IPS-15b (cell line): ENCODE results near the gene TMEM38A.
"Not testable (repeated sequence)": the region's sequence is repeated elsewhere in the genome, so short reads cannot be mapped to it uniquely, and the experiment has no call there.

Source experiments
- H3K27me3 ChIP-seq: one replicate; pipeline ENCODE4 v1.6.1; 2013; ENCODE audit warnings: low read length; ENCODE audit not compliant: control insufficient read depth, insufficient read depth
- H3K36me3 ChIP-seq: one replicate; pipeline ENCODE4 v1.6.1; 2013; ENCODE audit warnings: low read length; ENCODE audit not compliant: control insufficient read depth, insufficient read depth
- H3K4me1 ChIP-seq: one replicate; pipeline ENCODE4 v1.6.1; 2013; ENCODE audit warnings: mild to moderate bottlenecking, low read length; ENCODE audit not compliant: control insufficient read depth, insufficient read depth
- H3K4me3 ChIP-seq: one replicate; pipeline ENCODE4 v1.5.1; 2013; ENCODE audit warnings: low read depth, low read length
- H3K9ac ChIP-seq: one replicate; pipeline ENCODE4 v1.6.1; 2013; ENCODE audit warnings: low read depth, mild to moderate bottlenecking, low read length
- H3K9me3 ChIP-seq: one replicate; pipeline ENCODE4 v1.6.1; 2013; ENCODE audit warnings: mild to moderate bottlenecking, low read length; ENCODE audit not compliant: control insufficient read depth, insufficient read depth

TMEM38A gene

GRCh38 chr19:16735650-16736266 is 74.8 kb downstream of the TMEM38A start:
- not testable (repeated sequence) for H3K4me1 ChIP-seq, H3K27me3 ChIP-seq, H3K9ac ChIP-seq, H3K36me3 ChIP-seq, H3K4me3 ChIP-seq, H3K9me3 ChIP-seq

DNA sequence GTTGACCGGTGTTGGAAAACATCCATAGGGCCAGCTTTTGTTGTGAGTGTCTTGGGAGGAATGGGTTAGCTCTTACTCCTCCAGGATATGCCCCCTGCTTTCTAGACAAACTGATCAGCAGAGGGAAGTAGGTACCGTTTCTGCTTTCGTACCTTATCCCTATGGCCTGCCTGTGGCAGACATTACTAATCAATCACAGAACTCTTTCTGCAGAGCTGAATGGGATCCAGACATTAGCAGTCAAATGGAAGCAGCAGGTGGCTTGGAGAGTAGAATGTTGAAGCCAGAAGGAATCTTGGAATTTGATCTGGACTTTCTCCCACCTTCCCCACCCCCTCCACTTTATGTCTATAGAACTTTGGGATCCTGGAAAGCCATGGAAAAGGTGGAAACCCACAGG is 75.8 kb downstream of the TMEM38A start:
- H3K9me3 ChIP-seq, result no peaks in the 10 kb centered on the region
- H3K9ac ChIP-seq, result no peak overlapping the region
- no peak overlapping the region for H3K4me3 ChIP-seq
- no peaks in the 10 kb centered on the region for H3K4me1 ChIP-seq
- H3K27me3 ChIP-seq, result no peaks in the 10 kb centered on the region
- no peaks in the 10 kb centered on the region for H3K36me3 ChIP-seq

GRCh38 chr19:16737911-16738310 is 77.0 kb downstream of the TMEM38A start:
- H3K9me3 ChIP-seq, result no peaks in the 10 kb centered on the region
- no peaks in the 10 kb centered on the region for H3K36me3 ChIP-seq

GRCh38 chr19:16739546-16739945 is 78.6 kb downstream of the TMEM38A start:
- H3K4me1 ChIP-seq, result no peaks in the 10 kb centered on the region
- no peak overlapping the region for H3K4me3 ChIP-seq
- no peak overlapping the region for H3K9ac ChIP-seq
- no peaks in the 10 kb centered on the region for H3K36me3 ChIP-seq
- H3K9me3 ChIP-seq, result no peaks in the 10 kb centered on the region
- no peaks in the 10 kb centered on the region for H3K27me3 ChIP-seq

More at GRCh38 chr19:16737911-16738310, 77.0 kb downstream of the TMEM38A start:
- H3K4me1 ChIP-seq, result no peaks in the 10 kb centered on the region
- H3K4me3 ChIP-seq, result no peak overlapping the region
- no peak overlapping the region for H3K9ac ChIP-seq
- H3K27me3 ChIP-seq, result no peaks in the 10 kb centered on the region
